K562 (cell line): ENCODE measurements around the gene PTGES3. TPM values are rescaled to one million over a fixed set of nuclear protein-coding genes. Genes with fewer than 3 reads are reported as not detected.
A peak's percentile ranks its signal among the peaks of the same experiment; 100 is the strongest.

Experiments
- CHCHD3 ChIP-seq: fragments of 250-450 bp; sonication (Bioruptor Pico); IDR thresholded peaks from 2 replicates; pipeline ENCODE4 v2.1.2; 2022; ENCODE audit warnings: mild to moderate bottlenecking
- FOXP1 ChIP-seq: sonication (generic); formaldehyde crosslinking; IDR thresholded peaks from 2 replicates; pipeline ENCODE4 v1.8.0; 2022; ENCODE audit warnings: mild to moderate bottlenecking, missing genetic modification reagents
- HNRNPLL ChIP-seq: fragments of 200-400 bp; formaldehyde crosslinking; IDR thresholded peaks from 2 replicates; pipeline ENCODE4 v1.6.1; 2017; ENCODE audit warnings: low read length, low read depth, mild to moderate bottlenecking; ENCODE audit not compliant: poor library complexity, severe bottlenecking
- KDM4B ChIP-seq, 2 experiments: fragments of 450-650 bp in 1 of 2; sonication (generic) in 1 of 2; IDR thresholded peaks; 2 replicates each; pipeline ENCODE4 v1.6.1; 2016 to 2017; ENCODE audit warnings: borderline replicate concordance in 2 of 2, antibody characterized with exemption in 1 of 2, low read depth in 1 of 2, mild to moderate bottlenecking in 1 of 2
- NELFE ChIP-seq: IDR thresholded peaks from 2 replicates; pipeline ENCODE4 v1.6.1; 2011; ENCODE audit warnings: mild to moderate bottlenecking; ENCODE audit not compliant: insufficient read depth, insufficient read length
- NUFIP1 ChIP-seq: fragments of 450-650 bp; IDR thresholded peaks from 2 replicates; pipeline ENCODE4 v1.6.1; 2018; ENCODE audit not compliant: partially characterized antibody
- PCBP2 ChIP-seq: fragments of 200-400 bp; formaldehyde crosslinking; IDR thresholded peaks from 2 replicates; pipeline ENCODE4 v1.6.1; 2018; ENCODE audit warnings: low read length, low read depth, mild to moderate bottlenecking, moderate library complexity; ENCODE audit not compliant: poor library complexity, severe bottlenecking
- RFX7 ChIP-seq: fragments of 250-450 bp; sonication (Bioruptor Pico); IDR thresholded peaks from 2 replicates; pipeline ENCODE4 v1.5.1; 2021; ENCODE audit warnings: mild to moderate bottlenecking
- RUNX1 ChIP-seq: sonication (generic); IDR thresholded peaks from 2 replicates; pipeline ENCODE4 v1.6.1; 2016; ENCODE audit warnings: antibody characterized with exemption, low read depth
- SIN3A ChIP-seq, 2 experiments: fragments of 150-350 bp in 1 of 2; IDR thresholded peaks; 2 replicates each; pipeline ENCODE4 v1.6.1; 2011 to 2016; ENCODE audit warnings: borderline replicate concordance in 2 of 2, low read depth in 2 of 2, low read length in 2 of 2, mild to moderate bottlenecking in 2 of 2, moderate library complexity in 2 of 2; ENCODE audit not compliant: control insufficient read depth in 1 of 2
- SIN3B ChIP-seq: fragments of 450-650 bp; IDR thresholded peaks from 2 replicates; pipeline ENCODE4 v1.6.1; 2017; ENCODE audit warnings: low read depth, mild to moderate bottlenecking, moderate library complexity
- SMARCA5 ChIP-seq: fragments of 450-650 bp; IDR thresholded peaks from 2 replicates; pipeline ENCODE4 v1.6.1; 2016
- SMARCC2 ChIP-seq: fragments of 450-650 bp; IDR thresholded peaks from 2 replicates; pipeline ENCODE4 v1.6.1; 2017; ENCODE audit warnings: antibody characterized with exemption, moderate library complexity, mild to moderate bottlenecking, low read depth
- TAF1 ChIP-seq: IDR thresholded peaks from 2 replicates; pipeline ENCODE4 v1.6.1; 2011; ENCODE audit warnings: mild to moderate bottlenecking, low read length, moderate library complexity; ENCODE audit not compliant: insufficient read depth, control insufficient read depth, severe bottlenecking; ENCODE audit errors: extremely low read depth
- ZNF780A ChIP-seq: fragments of 250-450 bp; sonication (Bioruptor Pico); IDR thresholded peaks from 2 replicates; pipeline ENCODE4 v1.5.0; 2021; ENCODE audit warnings: mild to moderate bottlenecking
- polyA plus RNA-seq, 8 experiments: library from polyadenylated mRNA; depleted of rRNA in 4 of 8; stranded (reverse) in 5 of 8; unstranded in 3 of 8; fragments of >200 nt; fragmentation: Nextera tagmentation in 2 of 8; fragmentation: Illumina TruSeq in 1 of 8; extraction: Ambion mirVana in 2 of 8; extraction: Trizol in 1 of 8; gene quantifications; 2 replicates each; pipeline versions ENCODE4 v1.2.1 to v1.2.3, GENCODE V29; 2011 to 2014; ENCODE audit warnings: inconsistent platforms in 1 of 8, missing spikeins in 1 of 8
- total RNA-seq, 7 experiments: library from RNA; depleted of rRNA in 6 of 7; stranded (reverse); fragments of >200 nt in 6 of 7; fragmentation: Illumina TruSeq in 2 of 7; extraction: Trizol in 2 of 7; gene quantifications; 2 replicates each; pipeline versions ENCODE4 v1.2.1 to v1.2.3, GENCODE V29; 2011 to 2021; ENCODE audit warnings: low replicate concordance in 1 of 7
- TF ChIP-seq, protein P1 (sequence below): sonication (generic); formaldehyde crosslinking; IDR thresholded peaks from 2 replicates; pipeline ENCODE4 v1.8.0; 2023; ENCODE audit warnings: mild to moderate bottlenecking, missing genetic modification reagents
- TF ChIP-seq, protein P2 (sequence below): fragments of 450-650 bp; formaldehyde crosslinking; conservative IDR thresholded peaks from 2 replicates; pipeline ENCODE4 v1.4.0; 2022; ENCODE audit warnings: mild to moderate bottlenecking, missing genetic modification characterization
- TF ChIP-seq, protein P3 (sequence below): fragments of 450-650 bp; formaldehyde crosslinking; IDR thresholded peaks from 2 replicates; pipeline ENCODE4 v1.4.0; 2020; ENCODE audit warnings: mild to moderate bottlenecking, moderate library complexity
- TF ChIP-seq, protein P4 (sequence below): fragments of 450-650 bp; formaldehyde crosslinking; IDR thresholded peaks from 2 replicates; pipeline ENCODE4 v1.4.0; 2020; ENCODE audit warnings: mild to moderate bottlenecking

PTGES3 gene
- total and polyA plus RNA-seq, 9 of the 15 experiments (the other 6 are each of a cell fraction or from before 2014, with no cell fraction given), result 163 to 501 (median 213) TPM

DNA sequence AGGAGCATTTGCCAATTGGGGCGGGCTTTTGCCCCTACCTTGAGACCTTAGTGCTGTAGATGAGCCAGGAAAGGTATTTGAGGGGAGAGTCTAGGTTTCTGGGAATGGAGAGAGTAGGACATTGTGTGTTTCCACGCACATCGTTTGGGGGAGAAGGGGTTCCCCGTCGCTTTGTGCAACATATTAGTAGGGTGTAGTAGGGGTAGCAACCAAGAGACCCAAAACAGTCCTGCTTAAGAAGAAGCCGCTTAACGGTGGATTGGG, 694 bp upstream of the PTGES3 start (continued):
- TF ChIP-seq, protein P1, sequence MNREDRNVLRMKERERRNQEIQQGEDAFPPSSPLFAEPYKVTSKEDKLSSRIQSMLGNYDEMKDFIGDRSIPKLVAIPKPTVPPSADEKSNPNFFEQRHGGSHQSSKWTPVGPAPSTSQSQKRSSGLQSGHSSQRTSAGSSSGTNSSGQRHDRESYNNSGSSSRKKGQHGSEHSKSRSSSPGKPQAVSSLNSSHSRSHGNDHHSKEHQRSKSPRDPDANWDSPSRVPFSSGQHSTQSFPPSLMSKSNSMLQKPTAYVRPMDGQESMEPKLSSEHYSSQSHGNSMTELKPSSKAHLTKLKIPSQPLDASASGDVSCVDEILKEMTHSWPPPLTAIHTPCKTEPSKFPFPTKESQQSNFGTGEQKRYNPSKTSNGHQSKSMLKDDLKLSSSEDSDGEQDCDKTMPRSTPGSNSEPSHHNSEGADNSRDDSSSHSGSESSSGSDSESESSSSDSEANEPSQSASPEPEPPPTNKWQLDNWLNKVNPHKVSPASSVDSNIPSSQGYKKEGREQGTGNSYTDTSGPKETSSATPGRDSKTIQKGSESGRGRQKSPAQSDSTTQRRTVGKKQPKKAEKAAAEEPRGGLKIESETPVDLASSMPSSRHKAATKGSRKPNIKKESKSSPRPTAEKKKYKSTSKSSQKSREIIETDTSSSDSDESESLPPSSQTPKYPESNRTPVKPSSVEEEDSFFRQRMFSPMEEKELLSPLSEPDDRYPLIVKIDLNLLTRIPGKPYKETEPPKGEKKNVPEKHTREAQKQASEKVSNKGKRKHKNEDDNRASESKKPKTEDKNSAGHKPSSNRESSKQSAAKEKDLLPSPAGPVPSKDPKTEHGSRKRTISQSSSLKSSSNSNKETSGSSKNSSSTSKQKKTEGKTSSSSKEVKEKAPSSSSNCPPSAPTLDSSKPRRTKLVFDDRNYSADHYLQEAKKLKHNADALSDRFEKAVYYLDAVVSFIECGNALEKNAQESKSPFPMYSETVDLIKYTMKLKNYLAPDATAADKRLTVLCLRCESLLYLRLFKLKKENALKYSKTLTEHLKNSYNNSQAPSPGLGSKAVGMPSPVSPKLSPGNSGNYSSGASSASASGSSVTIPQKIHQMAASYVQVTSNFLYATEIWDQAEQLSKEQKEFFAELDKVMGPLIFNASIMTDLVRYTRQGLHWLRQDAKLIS (CRISPR knock-in tag), result no peak
- TF ChIP-seq FOXP1 (CRISPR knock-in tag), result no peak
- no peak for TF ChIP-seq RUNX1
- no peak for TF ChIP-seq ZNF780A (CRISPR knock-in tag)
- no peak for TF ChIP-seq NUFIP1
- TF ChIP-seq SIN3B, result no peak
- no peak for TF ChIP-seq TAF1
- 0 out of 2 replicates have a peak, but pooled peaks have one; percentile 2 for TF ChIP-seq SMARCA5
- no peak for TF ChIP-seq PCBP2
- TF ChIP-seq KDM4B (IDR thresholded peaks at IDR 0.05; ENCODE audit: borderline replicate concordance in 2 of 2, low read depth in 1 of 2), result no peak
- no peak for TF ChIP-seq SIN3A (IDR thresholded peaks at IDR 0.05; ENCODE audit: borderline replicate concordance in 2 of 2, control insufficient read depth in 1 of 2, low read depth in 2 of 2, low read length in 2 of 2)
- TF ChIP-seq, protein P2, sequence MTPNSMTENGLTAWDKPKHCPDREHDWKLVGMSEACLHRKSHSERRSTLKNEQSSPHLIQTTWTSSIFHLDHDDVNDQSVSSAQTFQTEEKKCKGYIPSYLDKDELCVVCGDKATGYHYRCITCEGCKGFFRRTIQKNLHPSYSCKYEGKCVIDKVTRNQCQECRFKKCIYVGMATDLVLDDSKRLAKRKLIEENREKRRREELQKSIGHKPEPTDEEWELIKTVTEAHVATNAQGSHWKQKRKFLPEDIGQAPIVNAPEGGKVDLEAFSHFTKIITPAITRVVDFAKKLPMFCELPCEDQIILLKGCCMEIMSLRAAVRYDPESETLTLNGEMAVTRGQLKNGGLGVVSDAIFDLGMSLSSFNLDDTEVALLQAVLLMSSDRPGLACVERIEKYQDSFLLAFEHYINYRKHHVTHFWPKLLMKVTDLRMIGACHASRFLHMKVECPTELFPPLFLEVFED (CRISPR knock-in tag), result 0 out of 2 replicates have a peak, but pooled peaks have one; percentile 13
- no peak for TF ChIP-seq HNRNPLL
- TF ChIP-seq CHCHD3 (CRISPR knock-in tag), result no peak
- no peak for TF ChIP-seq RFX7 (CRISPR knock-in tag)
- TF ChIP-seq, protein P3, sequence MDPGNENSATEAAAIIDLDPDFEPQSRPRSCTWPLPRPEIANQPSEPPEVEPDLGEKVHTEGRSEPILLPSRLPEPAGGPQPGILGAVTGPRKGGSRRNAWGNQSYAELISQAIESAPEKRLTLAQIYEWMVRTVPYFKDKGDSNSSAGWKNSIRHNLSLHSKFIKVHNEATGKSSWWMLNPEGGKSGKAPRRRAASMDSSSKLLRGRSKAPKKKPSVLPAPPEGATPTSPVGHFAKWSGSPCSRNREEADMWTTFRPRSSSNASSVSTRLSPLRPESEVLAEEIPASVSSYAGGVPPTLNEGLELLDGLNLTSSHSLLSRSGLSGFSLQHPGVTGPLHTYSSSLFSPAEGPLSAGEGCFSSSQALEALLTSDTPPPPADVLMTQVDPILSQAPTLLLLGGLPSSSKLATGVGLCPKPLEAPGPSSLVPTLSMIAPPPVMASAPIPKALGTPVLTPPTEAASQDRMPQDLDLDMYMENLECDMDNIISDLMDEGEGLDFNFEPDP (CRISPR knock-in tag), result no peak
- TF ChIP-seq, protein P4, sequence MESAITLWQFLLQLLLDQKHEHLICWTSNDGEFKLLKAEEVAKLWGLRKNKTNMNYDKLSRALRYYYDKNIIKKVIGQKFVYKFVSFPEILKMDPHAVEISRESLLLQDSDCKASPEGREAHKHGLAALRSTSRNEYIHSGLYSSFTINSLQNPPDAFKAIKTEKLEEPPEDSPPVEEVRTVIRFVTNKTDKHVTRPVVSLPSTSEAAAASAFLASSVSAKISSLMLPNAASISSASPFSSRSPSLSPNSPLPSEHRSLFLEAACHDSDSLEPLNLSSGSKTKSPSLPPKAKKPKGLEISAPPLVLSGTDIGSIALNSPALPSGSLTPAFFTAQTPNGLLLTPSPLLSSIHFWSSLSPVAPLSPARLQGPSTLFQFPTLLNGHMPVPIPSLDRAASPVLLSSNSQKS, result no peak
- TF ChIP-seq SMARCC2, result peak; percentile 15; the same call in 1 of the 2 replicates
- no peak for TF ChIP-seq NELFE
